ENCODE results near the gene MTRFR.

The MTRFR gene

DNA sequence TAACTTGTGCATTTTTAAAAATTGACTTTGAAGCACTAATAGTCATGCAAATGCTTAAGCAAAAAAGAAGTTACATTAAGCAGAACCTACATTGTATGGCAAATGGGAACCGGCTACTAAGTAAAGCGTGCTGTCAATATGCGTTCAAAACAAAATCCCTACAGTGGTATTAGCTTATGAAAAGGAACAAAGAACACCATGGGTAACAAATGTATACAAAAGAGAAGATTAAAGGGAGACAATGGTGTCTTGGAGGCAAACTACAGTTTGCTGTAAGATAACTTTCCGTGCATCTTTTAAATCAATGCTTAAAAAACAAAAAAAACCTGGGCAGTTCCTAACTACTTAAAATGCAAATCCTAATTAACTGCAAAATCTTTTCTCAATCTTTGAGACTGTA, 28.0 kb downstream of the MTRFR start:
- Histone ChIP-seq H3K4me3 (IDR thresholded peaks at IDR 0.05; ENCODE audit: insufficient read depth, low read depth, low read length) (no peak overlapping the region), H4K20me1 (ENCODE audit: insufficient read depth) (no peaks in the 10 kb centered on the region), H3K36me3 (ENCODE audit: insufficient read depth) (no peaks in the 10 kb centered on the region), H3K27ac (no peak overlapping the region), H3K9ac (no peak overlapping the region), H3K27me3 (ENCODE audit: insufficient read depth, low read depth) (no peaks in the 10 kb centered on the region), H2AFZ (ENCODE audit: low read depth) (no peak overlapping the region), H3K4me2 (no peak overlapping the region), H3K4me1 (ENCODE audit: low read depth, poor library complexity, severe bottlenecking) (no peaks in the 10 kb centered on the region), H3K79me2 (ENCODE audit: insufficient read depth, low read depth) (no peaks in the 10 kb centered on the region)
- TF ChIP-seq, protein P1, sequence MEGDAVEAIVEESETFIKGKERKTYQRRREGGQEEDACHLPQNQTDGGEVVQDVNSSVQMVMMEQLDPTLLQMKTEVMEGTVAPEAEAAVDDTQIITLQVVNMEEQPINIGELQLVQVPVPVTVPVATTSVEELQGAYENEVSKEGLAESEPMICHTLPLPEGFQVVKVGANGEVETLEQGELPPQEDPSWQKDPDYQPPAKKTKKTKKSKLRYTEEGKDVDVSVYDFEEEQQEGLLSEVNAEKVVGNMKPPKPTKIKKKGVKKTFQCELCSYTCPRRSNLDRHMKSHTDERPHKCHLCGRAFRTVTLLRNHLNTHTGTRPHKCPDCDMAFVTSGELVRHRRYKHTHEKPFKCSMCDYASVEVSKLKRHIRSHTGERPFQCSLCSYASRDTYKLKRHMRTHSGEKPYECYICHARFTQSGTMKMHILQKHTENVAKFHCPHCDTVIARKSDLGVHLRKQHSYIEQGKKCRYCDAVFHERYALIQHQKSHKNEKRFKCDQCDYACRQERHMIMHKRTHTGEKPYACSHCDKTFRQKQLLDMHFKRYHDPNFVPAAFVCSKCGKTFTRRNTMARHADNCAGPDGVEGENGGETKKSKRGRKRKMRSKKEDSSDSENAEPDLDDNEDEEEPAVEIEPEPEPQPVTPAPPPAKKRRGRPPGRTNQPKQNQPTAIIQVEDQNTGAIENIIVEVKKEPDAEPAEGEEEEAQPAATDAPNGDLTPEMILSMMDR (conservative IDR thresholded peaks at IDR 0.05; ENCODE audit: low read depth, low read length) = no peak

DNA sequence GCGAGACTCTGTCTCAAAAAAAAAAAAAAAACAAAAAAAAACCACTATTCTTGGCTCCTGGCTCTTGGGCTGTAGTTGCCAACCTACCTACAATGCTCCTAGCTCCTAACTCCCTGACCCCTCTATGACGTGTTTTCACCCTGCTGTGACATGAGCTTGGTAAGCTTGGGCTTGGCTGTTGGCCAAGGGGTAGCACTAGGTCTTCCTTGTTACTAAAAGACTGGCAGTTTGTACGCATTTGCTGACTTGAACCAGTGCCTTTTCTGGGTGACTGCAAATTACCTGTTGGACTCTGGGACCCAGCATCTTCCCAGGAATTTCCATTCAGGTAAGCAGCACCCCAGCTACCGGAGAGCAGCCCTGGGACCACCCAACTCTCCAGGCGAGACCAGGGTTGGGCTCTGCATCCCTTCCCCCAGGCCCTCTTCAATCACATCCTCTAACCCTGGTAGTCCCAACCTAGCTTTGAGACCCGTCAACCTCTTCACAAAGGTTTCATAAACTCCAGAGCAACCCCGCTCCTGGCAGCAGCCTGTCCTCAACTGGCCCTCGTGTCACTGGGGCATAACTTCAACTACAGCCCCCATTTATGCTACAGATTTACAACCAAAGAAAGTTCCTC, 30.1 kb downstream of the MTRFR start:
- no peaks in the 10 kb centered on the region for H4K20me1 ChIP-seq (ENCODE audit: insufficient read depth)
- H2AFZ ChIP-seq (ENCODE audit: low read depth) = no peak overlapping the region
- H3K4me1 ChIP-seq (ENCODE audit: low read depth, poor library complexity, severe bottlenecking) = no peaks in the 10 kb centered on the region
- TF ChIP-seq, protein P1 (conservative IDR thresholded peaks at IDR 0.05; ENCODE audit: low read depth, low read length) = no peak
- no peaks in the 10 kb centered on the region for H3K36me3 ChIP-seq (ENCODE audit: insufficient read depth)
- no peak overlapping the region for H3K4me3 ChIP-seq (IDR thresholded peaks at IDR 0.05; ENCODE audit: insufficient read depth, low read depth, low read length)
- no peaks in the 10 kb centered on the region for H3K79me2 ChIP-seq (ENCODE audit: insufficient read depth, low read depth)
- no peaks in the 10 kb centered on the region for H3K27me3 ChIP-seq (ENCODE audit: insufficient read depth, low read depth)
- no peak overlapping the region for H3K27ac ChIP-seq
- no peak overlapping the region for H3K9ac ChIP-seq
- H3K4me2 ChIP-seq = no peak overlapping the region

DNA sequence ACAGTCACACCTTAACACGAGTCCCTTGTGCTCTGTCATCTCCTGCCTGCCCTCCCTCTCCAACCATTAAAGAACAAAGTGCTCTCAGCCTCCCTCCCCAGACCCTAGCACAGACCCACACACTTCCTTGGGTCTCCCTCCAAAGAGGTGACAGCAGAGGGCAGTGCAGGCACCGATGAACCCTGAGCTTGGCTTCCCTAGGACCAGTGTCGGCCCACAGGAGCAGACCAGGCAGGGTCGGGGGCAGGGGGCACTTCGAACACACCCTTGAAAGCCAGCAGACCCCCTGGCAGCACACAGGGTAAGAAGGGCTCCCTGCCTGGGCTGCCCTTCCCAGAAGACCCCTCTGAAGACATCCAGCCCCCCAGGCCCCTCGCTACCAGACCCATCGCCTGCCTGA, 31.4 kb downstream of the MTRFR start:
- Histone ChIP-seq H4K20me1 (ENCODE audit: insufficient read depth) (no peaks in the 10 kb centered on the region), H3K27me3 (ENCODE audit: insufficient read depth, low read depth) (no peaks in the 10 kb centered on the region), H3K36me3 (ENCODE audit: insufficient read depth) (no peaks in the 10 kb centered on the region), H3K9ac (no peak overlapping the region), H3K4me2 (no peak overlapping the region), H2AFZ (ENCODE audit: low read depth) (no peak overlapping the region), H3K4me3 (IDR thresholded peaks at IDR 0.05; ENCODE audit: insufficient read depth, low read depth, low read length) (no peak overlapping the region), H3K4me1 (ENCODE audit: low read depth, poor library complexity, severe bottlenecking) (no peaks in the 10 kb centered on the region), H3K79me2 (ENCODE audit: insufficient read depth, low read depth) (no peaks in the 10 kb centered on the region), H3K27ac (no peak overlapping the region)
- TF ChIP-seq, protein P1 (conservative IDR thresholded peaks at IDR 0.05; ENCODE audit: low read depth, low read length) = no peak

DNA sequence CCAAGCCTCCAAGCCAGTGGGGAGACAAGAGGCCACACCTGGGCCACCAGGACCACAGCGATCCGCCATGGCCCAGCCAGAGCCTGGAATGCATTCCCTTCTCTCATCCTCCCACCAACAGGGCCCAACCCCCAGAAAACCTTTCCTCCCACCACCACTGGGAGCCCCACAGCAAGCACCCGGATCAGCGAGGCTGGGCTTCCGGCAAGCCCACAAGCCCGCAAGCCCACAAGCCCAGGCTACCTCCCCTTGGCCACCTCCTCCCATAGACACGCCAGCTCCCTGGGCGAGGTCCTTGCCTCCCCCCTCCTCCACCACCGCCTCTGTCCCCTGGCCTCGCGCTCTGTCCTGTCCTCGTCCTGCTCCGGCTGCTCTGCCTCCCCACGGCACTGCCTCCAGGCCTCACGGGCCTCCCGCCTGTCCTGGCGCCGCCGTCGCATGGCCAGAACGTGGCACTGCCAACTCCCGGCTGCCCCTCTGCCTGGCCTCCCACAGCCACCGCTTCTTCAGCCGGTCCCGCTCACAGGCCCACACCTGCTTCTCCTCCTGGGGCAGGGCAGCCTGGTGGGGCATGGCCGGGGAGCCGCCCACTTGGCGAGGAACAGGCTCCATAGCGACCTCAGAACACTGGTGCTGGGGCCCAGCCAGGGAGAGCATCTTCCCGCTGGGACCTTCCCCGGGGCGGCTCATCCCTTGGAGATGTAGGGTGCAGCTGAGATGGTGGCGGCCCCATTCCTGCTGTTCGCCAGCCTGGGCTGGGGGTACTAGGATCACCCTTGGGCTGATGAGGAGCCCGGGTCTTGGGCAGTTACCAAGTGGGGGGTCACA, 32.8 kb downstream of the MTRFR start:
- H3K9ac ChIP-seq = no peak overlapping the region
- no peak overlapping the region for H3K27ac ChIP-seq
- H3K27me3 ChIP-seq (ENCODE audit: insufficient read depth, low read depth) = no peaks in the 10 kb centered on the region
- TF ChIP-seq, protein P1 (conservative IDR thresholded peaks at IDR 0.05; ENCODE audit: low read depth, low read length) = no peak
- no peaks in the 10 kb centered on the region for H3K79me2 ChIP-seq (ENCODE audit: insufficient read depth, low read depth)
- H2AFZ ChIP-seq (ENCODE audit: low read depth) = no peak overlapping the region
- H3K4me2 ChIP-seq = no peak overlapping the region
- H3K36me3 ChIP-seq (ENCODE audit: insufficient read depth) = no peaks in the 10 kb centered on the region
- no peak overlapping the region for H3K4me3 ChIP-seq (IDR thresholded peaks at IDR 0.05; ENCODE audit: insufficient read depth, low read depth, low read length)
- no peaks in the 10 kb centered on the region for H3K4me1 ChIP-seq (ENCODE audit: low read depth, poor library complexity, severe bottlenecking)
- H4K20me1 ChIP-seq (ENCODE audit: insufficient read depth) = no peaks in the 10 kb centered on the region
